ENCODE data around the gene MTERF1.
"Not testable (repeated sequence)": the region's sequence is repeated elsewhere in the genome, so short reads cannot be mapped to it uniquely, and the experiment has no call there.

Gene MTERF1, protein sequence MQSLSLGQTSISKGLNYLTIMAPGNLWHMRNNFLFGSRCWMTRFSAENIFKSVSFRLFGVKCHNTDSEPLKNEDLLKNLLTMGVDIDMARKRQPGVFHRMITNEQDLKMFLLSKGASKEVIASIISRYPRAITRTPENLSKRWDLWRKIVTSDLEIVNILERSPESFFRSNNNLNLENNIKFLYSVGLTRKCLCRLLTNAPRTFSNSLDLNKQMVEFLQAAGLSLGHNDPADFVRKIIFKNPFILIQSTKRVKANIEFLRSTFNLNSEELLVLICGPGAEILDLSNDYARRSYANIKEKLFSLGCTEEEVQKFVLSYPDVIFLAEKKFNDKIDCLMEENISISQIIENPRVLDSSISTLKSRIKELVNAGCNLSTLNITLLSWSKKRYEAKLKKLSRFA

DNA sequence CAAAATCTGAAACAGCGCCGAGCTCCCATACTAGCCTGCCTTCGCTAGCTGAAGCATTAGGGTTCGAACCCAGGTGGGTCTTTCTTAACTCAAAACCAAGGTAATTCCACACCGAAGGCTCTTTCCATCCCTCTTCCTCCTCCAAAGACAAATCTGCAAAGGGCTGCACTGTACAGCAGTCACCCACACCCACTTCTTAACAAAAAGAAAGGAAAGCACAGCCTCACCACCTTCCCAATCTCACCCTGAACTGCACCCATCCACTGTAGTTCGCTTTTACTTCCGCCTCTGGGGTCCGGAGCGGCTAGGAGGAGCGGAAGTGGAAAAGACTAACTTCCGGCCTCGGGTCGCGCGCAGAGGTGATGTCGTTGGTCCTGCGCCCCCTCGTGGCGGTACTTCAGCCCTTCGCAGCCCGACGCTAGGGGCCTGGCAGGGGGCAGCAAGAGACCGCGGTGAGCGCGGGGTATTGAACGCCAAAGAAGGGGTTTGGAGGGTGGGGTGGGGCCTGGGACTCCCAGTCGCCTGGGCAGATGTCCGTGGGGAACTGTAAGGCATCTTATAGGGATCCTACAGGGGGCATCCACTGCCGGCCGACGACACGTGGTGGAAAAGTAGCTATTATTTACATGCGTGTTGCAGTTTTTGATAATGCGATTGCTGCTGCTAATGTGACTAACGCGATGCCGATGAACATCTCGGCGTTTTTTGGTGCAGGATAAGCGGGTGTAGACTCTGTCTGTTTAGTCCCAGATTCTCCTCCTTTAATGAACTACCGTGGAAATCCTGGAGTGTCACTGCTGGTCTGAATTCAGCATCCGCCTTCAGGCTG is at the start of gene MTERF1:
TSS of gene MTERF1 (minus strand) at position 290 of the 829 bp plus-strand sequence. CDS start 619 bp downstream, outside the sequence.
- peak; percentile 89 for DNase-seq

DNA sequence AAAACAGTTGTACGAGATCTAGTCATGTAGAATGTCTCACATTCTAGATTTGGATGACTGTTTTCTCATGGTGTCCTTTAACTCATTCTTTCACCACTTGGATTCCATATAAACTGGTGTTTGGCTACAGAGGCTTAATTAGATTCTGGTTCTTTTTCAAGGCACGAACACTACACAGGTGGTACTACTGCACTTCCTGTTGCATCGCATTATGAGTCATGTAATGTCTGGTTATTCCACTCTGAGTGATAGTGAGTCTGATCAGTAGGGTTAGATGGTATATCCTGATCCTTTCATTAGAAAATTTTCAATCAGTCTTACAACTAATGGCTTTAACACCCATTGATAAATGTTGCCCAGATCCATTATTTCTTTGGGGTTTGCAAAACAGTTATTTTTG is 49.0 kb upstream of the MTERF1 start:
- DNase-seq = no peak

DNA sequence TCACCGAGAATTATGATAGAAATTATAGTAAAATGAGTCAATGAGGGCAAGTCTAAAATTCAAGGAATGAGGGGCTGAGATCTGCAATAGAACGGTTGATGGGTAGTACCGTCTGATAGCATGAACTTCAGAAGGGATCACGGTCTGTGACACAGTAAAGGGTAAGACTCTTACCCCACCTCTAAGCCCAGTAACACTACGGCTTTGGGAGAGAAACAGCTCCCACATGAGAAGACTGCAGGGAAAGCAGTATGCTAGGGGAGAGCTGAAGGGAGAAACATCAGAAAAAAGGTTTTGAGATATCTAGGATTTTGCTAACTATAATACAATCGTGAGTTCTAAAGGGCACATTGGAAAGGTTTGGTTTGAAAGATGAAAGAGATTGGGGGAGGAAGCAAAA is 47.4 kb upstream of the MTERF1 start:
- DNase-seq = no peak

DNA sequence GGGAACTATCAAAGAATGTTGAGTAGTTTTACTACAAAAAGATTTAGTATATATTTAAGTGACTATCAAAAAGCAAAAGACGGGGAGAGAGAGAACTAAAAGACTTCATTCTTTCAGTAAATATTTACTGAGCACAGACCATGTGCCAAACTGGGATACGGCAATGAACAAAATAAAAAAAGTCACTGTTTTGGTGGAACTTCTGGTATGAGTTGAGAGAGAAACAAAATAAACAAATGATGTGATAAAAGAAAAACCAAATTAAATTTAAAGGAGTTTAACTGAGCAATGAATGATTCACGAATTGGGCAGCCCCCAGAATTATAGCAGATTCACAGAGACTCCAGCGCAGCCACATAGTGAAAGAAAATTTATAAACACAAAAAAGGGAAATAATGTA is 42.4 kb upstream of the MTERF1 start:
- DNase-seq = no peak

DNA sequence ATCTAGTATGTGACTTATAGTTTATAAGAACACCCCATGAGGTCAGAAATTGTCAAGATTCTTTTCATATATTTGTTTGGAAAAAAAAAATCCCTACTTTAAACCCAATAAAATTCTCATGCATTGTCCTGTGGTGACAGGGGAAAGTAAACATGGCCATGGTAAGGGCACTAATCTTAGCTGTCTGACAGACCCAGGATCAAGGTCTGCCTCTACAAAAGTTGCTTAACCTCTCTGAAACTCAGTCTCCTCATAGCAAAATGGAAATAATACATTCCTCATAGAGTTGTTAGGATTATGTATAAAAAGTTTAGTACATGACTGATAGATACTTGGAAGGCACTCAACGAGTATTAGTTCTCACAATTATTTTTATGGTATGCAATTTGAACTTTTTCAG is 37.9 kb upstream of the MTERF1 start:
- no peak for DNase-seq

DNA sequence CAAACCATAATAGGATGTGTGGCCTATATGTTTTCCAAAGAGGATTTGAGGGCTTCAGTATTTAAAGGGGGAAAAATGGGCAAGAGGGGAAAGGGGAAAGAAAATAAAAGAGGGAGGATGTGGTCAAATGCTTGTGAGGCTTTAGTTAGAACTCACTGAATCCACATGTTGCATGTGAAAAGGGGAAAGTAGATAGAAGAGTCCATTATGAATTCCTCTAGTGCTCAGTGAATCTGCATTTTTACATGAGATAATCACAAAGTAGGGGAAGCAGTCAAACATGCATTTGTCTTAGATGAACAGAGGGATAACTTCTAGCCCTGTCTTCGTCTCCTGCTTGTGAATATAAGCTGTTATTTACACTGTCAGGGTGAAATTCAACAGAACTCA is 35.5 kb upstream of the MTERF1 start:
- no peak for DNase-seq

DNA sequence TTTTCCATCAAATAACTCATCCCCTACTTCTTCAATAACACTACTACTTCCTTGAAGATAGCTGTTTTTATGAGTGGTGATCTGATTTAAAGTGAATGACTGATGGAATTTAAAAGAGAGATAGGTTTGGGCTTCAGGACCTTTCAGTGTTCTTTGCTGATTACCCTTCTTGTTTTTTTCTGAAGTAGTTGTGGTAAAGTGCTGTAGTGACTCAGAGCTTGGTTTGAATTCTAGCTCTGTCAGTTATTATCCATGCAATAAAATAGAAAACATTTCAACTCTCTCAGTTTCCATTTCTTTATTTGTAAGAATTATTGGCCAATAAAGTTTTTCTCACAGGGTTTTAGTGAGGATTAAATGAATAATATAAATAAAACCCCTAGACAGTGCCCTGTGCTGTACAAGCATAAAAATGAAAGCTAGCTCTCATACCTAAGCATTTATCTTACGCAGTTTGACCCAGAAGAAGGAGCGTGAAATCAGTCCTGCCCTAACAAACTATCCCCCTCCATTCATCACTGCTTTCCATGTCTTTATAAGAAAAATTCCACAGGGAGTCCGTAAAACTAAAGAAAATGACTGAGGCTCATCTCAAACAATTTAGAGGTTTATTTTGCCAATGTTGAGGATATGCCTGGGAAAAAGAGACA is 35.0 kb upstream of the MTERF1 start:
- DNase-seq = no peak

DNA sequence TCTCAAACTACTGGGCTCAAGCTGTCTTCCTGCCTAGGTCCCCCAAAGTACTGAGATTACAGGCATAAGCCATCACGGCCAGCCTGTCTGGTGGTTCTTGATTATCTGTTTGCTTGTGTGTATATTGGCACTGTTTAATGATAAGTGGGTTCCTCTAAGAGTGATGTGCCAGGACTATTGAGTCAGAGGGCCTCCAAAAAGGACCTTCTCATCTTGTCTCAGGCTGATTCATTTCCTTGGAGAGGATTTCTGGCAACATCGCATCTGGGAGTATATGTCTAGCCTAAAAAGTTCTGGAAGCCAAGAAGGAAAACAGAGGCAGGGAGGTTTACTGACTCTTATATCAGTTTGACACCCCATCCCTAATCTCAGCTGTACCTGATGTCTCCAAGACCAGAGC is 33.1 kb upstream of the MTERF1 start:
- no peak for DNase-seq

DNA sequence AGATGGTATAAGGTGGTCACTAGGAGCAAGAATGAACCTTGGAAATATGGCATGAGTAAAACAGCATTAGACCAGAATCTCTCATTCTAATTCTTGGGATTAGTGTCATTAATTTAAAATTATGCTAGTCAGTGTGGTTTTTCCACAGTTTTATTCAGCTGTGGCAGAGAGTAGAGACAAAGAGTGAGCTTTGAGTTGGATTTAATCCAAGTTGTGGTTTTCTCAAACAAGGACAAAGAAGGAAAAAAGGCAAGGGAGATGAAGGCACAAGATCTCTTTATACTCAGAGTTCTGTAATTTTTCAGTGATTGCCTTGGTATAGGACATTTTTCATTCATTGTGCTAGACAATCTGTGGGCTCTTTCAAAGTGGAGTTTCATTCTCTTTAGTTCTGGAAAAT is 32.0 kb upstream of the MTERF1 start:
- DNase-seq = no peak

DNA sequence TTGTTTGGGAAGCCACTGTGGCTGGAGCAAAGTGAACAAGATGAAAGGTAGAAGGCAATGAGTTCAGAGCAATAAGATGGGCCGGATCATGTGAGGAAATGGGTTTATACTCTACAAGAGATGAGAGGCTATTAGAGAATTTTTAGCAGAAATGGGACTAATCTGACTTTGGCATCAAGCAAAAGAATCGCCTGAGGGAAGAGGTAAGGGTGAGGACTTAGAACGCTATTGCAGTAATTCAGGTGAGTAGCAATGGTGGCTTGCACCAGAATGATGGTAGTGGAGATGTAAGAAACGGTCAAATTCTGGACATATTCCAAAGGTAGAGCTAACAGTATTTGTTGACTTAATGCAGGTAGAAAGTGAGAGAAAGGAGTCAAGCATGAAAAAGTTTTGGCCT is 30.6 kb upstream of the MTERF1 start:
- no peak for DNase-seq

DNA sequence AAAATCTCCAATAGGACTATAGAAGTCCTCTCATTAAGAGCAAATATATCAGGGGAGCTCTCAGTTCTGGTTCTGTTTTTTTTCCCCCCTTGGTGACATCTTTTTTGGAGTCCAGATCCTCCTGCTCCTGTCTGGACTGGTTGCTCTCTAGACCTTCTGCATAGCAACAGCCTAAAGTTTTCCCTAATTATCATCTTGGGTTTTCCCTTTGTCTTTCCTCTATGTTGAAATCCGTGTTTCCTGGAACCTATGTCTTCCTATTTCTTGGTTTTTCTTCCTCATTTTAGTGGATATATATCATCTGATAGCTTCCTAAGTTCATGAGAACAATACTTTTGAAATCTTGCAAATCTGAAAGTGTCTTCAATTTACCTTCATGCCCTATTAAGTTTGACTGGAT is 29.7 kb upstream of the MTERF1 start:
- no peak for DNase-seq

DNA sequence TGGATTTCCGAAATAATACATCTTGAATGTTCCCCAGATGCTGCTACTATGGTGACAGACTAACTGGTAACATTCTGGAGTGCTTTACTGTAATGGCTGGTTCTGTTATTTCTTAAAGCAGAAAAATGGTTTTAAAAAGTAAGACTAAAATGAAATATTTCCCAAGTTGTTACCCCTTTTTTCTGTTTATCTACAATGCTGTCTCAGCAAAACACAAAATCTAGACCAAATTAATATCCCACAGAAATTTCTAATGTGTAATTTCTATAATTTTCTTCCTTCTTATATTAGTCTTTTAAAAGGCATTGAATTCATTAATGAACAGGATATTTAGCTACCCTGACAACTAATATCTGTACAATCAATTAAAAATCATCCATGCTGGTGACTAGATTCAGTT is 19.1 kb upstream of the MTERF1 start:
- no peak for DNase-seq

DNA sequence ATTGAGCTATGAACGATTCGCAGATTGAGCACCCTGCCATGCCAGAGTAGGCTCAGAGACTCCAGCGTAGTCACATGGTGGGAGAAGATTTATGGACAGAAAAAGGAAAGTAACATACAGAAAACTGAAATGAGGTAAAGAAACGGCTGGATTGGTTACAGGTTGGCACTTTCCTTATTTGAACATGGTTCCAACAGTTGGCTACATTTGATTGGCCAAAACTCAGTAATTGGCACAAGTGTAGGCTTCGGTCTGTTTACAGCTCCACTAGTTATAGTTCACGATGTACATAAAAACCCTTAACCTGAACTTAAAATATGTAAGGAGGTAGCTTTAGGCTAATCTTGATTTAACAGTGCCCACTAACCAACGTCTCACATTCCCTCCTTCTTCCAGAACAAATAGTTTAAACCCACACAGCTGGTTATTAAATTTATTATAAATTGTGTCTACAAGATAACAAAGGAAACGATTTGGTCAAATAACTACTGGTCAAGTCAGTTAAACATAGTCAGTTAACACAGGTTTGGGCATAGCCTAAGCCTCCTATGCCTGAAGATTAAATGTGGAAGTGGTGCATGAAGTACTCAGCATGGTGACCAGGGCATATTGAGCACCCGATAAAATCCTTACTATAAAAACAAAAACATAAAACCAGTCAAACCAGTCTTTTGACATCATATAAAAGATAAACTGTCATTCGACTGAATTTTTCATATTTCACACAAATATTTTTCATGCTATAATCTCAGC is 17.9 kb upstream of the MTERF1 start:
- DNase-seq = no peak

DNA sequence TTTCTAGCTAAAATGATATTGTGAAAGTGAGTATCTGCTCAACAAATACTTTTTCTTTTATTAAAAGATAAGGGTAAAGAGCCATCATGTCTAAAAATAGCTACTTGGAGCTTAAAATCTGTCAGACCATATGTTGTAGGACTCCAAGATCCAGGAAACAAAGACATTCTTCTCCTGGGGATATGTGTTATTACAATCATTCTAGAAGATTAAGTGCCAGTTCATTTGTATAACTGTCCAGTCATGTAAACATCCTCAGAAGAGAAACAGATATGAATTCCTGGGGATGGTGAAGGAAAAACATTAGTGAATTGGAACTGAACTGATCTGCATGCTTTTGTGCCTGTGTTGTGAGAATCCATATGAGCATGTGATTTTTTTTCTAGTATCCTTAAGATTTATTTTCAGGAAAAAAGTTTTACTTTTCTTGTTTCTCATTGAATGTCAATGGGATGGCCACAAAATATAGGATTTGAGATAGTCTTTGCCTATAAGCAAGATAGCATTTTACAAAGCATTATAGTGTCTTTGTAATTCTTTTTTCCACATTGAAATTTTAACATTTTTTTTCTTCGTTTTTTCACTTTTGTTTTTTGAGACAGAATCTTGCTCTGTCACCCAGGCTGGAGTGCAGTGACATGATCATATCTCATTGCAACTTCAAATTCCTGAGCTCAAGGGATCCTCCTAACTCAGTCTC is 14.4 kb upstream of the MTERF1 start:
- no peak for DNase-seq

DNA sequence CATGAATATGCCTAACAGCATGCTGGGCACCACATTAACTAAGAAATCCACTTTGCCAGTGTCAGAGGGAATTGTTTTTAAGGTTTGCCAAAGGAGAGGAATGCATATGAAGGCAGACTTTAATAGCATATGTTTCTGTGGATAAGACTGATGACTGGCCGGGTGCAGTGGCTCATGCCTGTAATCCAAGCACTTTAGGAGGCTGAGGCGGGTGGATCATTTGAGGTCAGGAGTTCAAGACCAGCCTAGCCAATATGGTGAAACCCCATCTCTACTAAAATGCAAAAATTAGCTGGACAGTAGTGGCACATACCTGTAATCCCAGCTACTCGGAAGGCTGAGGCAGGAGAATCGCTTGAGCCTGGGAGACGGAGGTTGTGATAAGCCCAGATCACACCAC is 13.2 kb upstream of the MTERF1 start:
- DNase-seq = not testable (repeated sequence)

DNA sequence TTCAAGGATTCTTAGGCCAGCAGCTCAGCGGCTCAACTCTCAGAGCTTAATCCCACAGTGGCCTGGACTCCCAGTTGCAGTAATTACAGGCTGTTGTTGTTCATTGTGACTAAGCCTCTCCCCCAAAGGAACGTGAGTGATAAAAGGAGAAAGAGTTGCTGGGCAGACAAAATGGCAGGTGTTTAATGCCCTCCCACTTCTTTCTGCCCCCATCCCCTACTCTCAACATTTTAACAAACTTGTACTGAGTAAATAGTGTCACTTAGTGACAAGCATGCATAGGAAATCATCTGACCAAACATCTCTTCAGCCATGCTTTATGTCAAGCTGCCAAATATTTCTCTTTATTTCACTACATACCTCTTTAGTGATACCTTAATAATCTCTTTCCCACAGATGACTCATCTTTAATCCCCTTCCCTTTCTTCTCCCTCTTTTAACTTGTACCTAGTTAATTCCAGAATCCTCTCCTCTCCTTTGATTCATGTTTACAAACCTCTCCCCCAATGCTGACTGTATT is 12.4 kb upstream of the MTERF1 start:
- DNase-seq = no peak

DNA sequence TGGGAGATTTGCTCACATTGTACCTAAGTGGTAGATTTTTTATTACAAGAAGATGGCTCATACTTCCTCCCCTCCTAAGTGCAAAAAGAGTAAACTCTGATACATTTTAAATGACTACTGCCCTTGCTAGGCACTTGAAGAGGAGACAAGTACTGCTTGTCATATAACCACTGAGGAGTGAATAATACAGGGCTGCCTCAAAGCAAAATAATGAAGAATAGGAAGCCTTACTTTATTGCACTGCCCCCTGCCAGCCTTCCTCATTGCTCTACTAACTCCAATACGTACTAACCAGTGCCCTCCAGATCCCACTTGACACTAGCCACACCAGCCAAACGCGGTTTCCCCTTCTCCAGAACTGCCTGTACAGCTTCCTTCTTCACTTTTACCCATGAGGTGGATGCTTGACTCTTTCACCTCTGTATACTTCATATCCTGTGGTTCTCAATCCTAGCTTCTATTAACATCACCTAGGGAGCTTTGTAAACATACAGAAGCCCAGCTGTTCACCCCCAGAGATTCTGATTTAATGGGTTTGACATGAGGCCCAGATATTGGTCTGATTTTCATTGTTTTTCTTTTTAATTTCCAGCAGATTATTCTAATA is 11.7 kb upstream of the MTERF1 start:
- peak; percentile 2 for DNase-seq

DNA sequence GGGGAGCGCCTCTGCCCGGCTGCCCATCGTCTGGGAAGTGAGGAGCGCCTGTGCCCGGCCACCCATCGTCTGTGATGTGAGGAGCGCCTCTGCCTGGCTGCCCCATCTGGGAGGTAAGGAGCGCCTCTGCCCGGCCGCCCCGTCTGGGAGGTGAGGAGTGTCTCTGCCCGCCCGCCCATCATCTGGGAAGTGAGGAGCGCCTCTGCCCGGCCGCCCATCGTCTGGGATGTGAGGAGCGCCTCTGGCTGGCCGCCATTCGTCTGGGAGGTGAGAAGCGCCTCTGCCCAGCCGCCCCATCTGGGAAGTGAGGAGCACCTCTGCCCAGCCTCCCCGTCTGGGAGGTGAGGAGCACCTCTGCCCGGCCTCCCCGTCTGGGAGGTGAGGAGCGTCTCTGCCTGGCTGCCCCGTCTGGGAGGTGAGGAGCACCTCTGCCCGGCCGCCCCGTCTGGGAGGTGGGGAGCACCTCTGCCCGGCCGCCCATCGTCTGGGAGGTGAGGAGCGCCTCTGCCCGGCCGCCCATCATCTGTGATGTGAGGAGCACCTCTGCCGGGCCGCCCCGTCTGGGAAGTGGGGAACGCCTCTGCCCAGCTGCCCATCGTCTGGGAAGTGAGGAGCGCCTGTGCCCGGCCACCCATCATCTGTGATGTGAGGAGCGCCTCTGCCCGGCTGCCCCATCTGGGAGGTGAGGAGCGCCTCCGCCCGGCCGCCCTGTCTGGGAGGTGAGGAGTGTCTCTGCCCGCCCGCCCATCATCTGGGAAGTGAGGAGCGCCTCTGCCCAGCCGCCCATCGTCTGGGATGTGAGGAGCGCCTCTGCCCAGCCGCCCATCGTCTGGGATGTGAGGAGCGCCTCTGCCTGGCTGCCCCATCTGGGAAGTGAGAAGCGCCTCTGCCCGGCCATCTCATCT is 8.0 kb upstream of the MTERF1 start:
- DNase-seq = not testable (repeated sequence)

DNA sequence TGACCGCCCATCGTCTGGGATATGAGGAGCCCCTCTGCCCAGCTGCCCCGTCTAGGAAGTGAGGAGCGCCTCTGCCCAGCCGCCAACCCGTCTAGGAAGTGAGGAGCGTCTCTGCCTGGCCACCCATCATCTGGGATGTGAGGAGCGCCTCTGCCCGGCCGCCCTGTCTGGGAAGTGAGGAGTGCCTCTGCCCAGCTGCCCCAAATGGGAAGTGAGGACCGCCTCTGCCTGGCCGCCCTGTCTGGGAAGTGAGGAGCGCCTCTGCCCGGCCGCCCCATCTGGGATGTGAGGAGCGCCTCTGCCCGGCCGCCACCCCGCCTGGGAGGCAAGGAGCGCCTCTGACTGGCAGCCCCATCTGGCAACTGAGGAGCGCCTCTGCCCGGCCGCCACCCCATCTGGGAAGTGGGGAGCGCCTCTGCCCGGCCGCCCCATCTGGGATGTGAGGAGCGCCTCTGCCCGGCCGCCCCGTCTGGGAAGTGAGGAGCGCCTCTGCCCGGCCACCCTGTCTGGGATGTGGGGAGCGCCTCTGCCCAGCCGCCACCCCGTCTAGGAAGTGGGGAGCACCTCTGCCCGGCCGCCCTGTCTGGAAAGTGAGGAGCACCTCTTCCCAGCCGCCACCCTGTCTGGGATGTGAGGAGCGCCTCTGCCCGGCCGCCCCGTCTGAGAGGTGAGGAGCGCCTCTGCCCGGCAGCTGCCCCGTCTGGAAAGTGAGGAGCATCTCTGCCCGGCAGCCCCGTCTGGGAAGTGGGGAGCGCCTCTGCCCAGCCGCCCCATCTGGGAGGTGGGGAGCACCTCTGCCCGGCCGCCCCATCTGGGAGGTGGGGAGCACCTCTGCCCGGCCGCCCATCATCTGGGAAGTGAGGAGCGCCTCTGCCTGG is 7.1 kb upstream of the MTERF1 start:
- not testable (repeated sequence) for DNase-seq

Data from NCI-H2029 treated with DMSO at 0.1 percent for 48 hours (cell line).